Upper lobe of right lung (tissue), 1 donor: Measurements from ENCODE around the gene EFEMP1. TPM values are rescaled to one million over a fixed set of nuclear protein-coding genes. Genes with fewer than 3 reads are reported as not detected.

Source experiments
- ATAC-seq: fragments of 200-7000 bp; cut with Tn5 transposase; one replicate; pipeline ENCODE4 v1.9.1; 2020; ENCODE audit warnings: mild to moderate bottlenecking, moderate library complexity
- DNase-seq: peaks from one replicate; pipeline ENCODE4 v3.0.0-alpha.2; 2020
- H3K27ac ChIP-seq: fragments of 200-600 bp; one replicate; pipeline ENCODE4 v1.8.0; 2022
- H3K27me3 ChIP-seq: fragments of 200-600 bp; one replicate; pipeline ENCODE4 v1.8.0; 2022; ENCODE audit warnings: mild to moderate bottlenecking
- H3K36me3 ChIP-seq: fragments of 200-600 bp; one replicate; pipeline ENCODE4 v1.8.0; 2022
- H3K4me1 ChIP-seq: fragments of 200-600 bp; one replicate; pipeline ENCODE4 v1.8.0; 2022
- H3K4me3 ChIP-seq: fragments of 200-600 bp; one replicate; pipeline ENCODE4 v1.8.0; 2022; ENCODE audit warnings: mild to moderate bottlenecking
- H3K9me3 ChIP-seq: fragments of 200-600 bp; one replicate; pipeline ENCODE4 v1.8.0; 2022
- intact Hi-C: fragments of 100-400 bp; cut with DNase I; formaldehyde crosslinking; loops from one replicate; pipeline ENCODE4 v1.11.0; 2022
- total RNA-seq: library from RNA; stranded (reverse); fragmentation: NEBNext Ultra II Directional; extraction: Animal tissue kit (Norgen Biotek cat#: 25700); gene quantifications from one replicate; pipeline ENCODE4 v1.2.1, GENCODE V29; 2021
- TF ChIP-seq, protein P1 (sequence below): fragments of 200-600 bp; IDR thresholded peaks from one replicate; pipeline ENCODE4 v1.8.0; 2022; ENCODE audit warnings: antibody characterized with exemption
- donor health status: DM: no; HTN: yes; CAD: no; lungs with severe emphysema.

EFEMP1 gene
- total RNA-seq, 1 donor from 2014 or later, result 301 TPM

GRCh38 chr2:55948176-55948923, 24.8 kb upstream of the EFEMP1 start:
- intact Hi-C loops, result no loop called here
- no peaks in the 10 kb centered on the region for H3K4me1 ChIP-seq
- no peak for ATAC-seq
- no peak for DNase-seq
- H3K36me3 ChIP-seq, result no peaks in the 10 kb centered on the region
- H3K4me3 ChIP-seq, result no peak overlapping the region
- no peaks in the 10 kb centered on the region for H3K9me3 ChIP-seq
- H3K27ac ChIP-seq, result no peak overlapping the region
- H3K27me3 ChIP-seq, result no peaks in the 10 kb centered on the region
- TF ChIP-seq, protein P1, sequence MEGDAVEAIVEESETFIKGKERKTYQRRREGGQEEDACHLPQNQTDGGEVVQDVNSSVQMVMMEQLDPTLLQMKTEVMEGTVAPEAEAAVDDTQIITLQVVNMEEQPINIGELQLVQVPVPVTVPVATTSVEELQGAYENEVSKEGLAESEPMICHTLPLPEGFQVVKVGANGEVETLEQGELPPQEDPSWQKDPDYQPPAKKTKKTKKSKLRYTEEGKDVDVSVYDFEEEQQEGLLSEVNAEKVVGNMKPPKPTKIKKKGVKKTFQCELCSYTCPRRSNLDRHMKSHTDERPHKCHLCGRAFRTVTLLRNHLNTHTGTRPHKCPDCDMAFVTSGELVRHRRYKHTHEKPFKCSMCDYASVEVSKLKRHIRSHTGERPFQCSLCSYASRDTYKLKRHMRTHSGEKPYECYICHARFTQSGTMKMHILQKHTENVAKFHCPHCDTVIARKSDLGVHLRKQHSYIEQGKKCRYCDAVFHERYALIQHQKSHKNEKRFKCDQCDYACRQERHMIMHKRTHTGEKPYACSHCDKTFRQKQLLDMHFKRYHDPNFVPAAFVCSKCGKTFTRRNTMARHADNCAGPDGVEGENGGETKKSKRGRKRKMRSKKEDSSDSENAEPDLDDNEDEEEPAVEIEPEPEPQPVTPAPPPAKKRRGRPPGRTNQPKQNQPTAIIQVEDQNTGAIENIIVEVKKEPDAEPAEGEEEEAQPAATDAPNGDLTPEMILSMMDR, result no peak

DNA sequence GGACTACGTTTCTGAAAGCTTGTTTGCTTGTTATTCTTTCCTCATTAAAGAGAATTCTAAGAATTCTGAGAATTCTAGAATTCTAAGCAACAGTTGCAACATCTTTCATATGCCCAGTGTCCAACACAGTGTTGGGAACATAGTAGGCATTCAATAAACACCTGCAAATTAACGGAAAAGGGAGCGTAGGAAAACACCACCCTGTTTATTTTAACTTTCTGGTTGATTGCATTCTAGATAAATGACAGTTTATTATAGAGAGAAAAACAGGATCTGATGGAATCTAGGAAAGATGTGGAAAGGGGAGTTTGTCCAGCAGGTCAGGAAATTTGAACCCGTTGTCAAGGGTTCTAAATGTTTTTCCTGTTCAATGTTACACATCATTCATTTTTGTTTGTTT, 24.2 kb upstream of the EFEMP1 start:
- ATAC-seq (no peak), DNase-seq (no peak)
- Histone ChIP-seq H3K9me3 (no peaks in the 10 kb centered on the region), H3K36me3 (no peaks in the 10 kb centered on the region), H3K4me3 (no peak overlapping the region), H3K27me3 (no peaks in the 10 kb centered on the region), H3K4me1 (no peaks in the 10 kb centered on the region), H3K27ac (no peak overlapping the region)
- intact Hi-C loops, result no loop called here
- TF ChIP-seq, protein P1, result no peak

GRCh38 chr2:55946793-55947192, 23.2 kb upstream of the EFEMP1 start:
- intact Hi-C loops, result no loop called here
- H3K9me3 ChIP-seq, result no peaks in the 10 kb centered on the region
- no peaks in the 10 kb centered on the region for H3K4me1 ChIP-seq
- no peak overlapping the region for H3K27ac ChIP-seq
- H3K36me3 ChIP-seq, result no peaks in the 10 kb centered on the region
- no peak overlapping the region for H3K4me3 ChIP-seq
- TF ChIP-seq, protein P1, result no peak
- H3K27me3 ChIP-seq, result no peaks in the 10 kb centered on the region
- DNase-seq (no peak), ATAC-seq (no peak)

GRCh38 chr2:55943466-55943865, 19.9 kb upstream of the EFEMP1 start:
- Histone ChIP-seq H3K4me3 (no peak overlapping the region), H3K27me3 (no peaks in the 10 kb centered on the region), H3K4me1 (no peaks in the 10 kb centered on the region), H3K9me3 (no peaks in the 10 kb centered on the region), H3K36me3 (no peaks in the 10 kb centered on the region), H3K27ac (no peak overlapping the region)
- TF ChIP-seq, protein P1, result no peak
- ATAC-seq (no peak), DNase-seq (no peak)
- intact Hi-C loops, result no loop called here

- Histone ChIP-seq H3K27ac (no peak overlapping the region), H3K27me3 (no peaks in the 10 kb centered on the region), H3K4me3 (no peak overlapping the region), H3K36me3 (no peaks in the 10 kb centered on the region), H3K9me3 (no peaks in the 10 kb centered on the region), H3K4me1 (no peaks in the 10 kb centered on the region)
- no peak for DNase-seq
- intact Hi-C loops, result no loop called here
- no peak for ATAC-seq
- TF ChIP-seq, protein P1, result no peak
Observed at GRCh38 chr2:55936351-55936750, 12.8 kb upstream of the EFEMP1 start.
